Measurements from ENCODE around the gene NECTIN4.

NECTIN4 gene

GRCh38 chr1:161096530-161096929, 7.2 kb upstream of the NECTIN4 start:
- TF ChIP-seq, protein P1, sequence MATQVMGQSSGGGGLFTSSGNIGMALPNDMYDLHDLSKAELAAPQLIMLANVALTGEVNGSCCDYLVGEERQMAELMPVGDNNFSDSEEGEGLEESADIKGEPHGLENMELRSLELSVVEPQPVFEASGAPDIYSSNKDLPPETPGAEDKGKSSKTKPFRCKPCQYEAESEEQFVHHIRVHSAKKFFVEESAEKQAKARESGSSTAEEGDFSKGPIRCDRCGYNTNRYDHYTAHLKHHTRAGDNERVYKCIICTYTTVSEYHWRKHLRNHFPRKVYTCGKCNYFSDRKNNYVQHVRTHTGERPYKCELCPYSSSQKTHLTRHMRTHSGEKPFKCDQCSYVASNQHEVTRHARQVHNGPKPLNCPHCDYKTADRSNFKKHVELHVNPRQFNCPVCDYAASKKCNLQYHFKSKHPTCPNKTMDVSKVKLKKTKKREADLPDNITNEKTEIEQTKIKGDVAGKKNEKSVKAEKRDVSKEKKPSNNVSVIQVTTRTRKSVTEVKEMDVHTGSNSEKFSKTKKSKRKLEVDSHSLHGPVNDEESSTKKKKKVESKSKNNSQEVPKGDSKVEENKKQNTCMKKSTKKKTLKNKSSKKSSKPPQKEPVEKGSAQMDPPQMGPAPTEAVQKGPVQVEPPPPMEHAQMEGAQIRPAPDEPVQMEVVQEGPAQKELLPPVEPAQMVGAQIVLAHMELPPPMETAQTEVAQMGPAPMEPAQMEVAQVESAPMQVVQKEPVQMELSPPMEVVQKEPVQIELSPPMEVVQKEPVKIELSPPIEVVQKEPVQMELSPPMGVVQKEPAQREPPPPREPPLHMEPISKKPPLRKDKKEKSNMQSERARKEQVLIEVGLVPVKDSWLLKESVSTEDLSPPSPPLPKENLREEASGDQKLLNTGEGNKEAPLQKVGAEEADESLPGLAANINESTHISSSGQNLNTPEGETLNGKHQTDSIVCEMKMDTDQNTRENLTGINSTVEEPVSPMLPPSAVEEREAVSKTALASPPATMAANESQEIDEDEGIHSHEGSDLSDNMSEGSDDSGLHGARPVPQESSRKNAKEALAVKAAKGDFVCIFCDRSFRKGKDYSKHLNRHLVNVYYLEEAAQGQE (IDR thresholded peaks at IDR 0.05; ENCODE audit: low read depth) = no peak
- TF ChIP-seq MAX (IDR thresholded peaks at IDR 0.05) (no peak), FOXM1 (IDR thresholded peaks at IDR 0.05; ENCODE audit: borderline replicate concordance, low read depth) (no peak), TEAD4 (IDR thresholded peaks at IDR 0.05) (no peak), ZBTB7A (IDR thresholded peaks at IDR 0.05; ENCODE audit: low read depth) (no peak), EGR1 (IDR thresholded peaks at IDR 0.05) (no peak), CEBPB (IDR thresholded peaks at IDR 0.05) (no peak)

DNA sequence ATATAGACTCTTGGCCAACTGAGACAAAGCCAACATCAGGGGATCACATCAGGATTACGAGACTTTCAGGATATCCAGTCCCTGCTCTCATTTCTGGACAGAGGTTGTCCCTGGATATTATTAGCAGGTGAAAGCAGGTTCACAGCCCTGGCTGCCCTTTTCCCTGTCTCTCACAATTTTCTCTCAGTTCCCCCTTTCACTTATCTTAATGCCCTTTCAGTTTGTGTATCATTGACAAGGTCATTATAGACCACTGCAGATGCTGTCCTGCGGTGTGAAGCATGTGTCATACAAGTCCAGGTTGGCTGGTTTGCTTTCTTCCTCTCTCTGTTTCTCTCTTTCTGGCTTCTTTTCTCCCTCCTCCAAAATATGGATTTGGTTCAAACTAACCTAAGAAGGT, 6.7 kb upstream of the NECTIN4 start:
- TF ChIP-seq, protein P2, sequence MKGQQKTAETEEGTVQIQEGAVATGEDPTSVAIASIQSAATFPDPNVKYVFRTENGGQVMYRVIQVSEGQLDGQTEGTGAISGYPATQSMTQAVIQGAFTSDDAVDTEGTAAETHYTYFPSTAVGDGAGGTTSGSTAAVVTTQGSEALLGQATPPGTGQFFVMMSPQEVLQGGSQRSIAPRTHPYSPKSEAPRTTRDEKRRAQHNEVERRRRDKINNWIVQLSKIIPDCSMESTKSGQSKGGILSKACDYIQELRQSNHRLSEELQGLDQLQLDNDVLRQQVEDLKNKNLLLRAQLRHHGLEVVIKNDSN (IDR thresholded peaks at IDR 0.05) = no peak
- TF ChIP-seq CREB1 (IDR thresholded peaks at IDR 0.05; ENCODE audit: low read depth) (no peak), TAF1 (IDR thresholded peaks at IDR 0.05; ENCODE audit: low read depth) (no peak), CEBPB (IDR thresholded peaks at IDR 0.05) (no peak), YY1 (IDR thresholded peaks at IDR 0.05; ENCODE audit: low read depth) (no peak), TCF12 (IDR thresholded peaks at IDR 0.05; ENCODE audit: low read depth) (no peak), EP300 (IDR thresholded peaks at IDR 0.05; ENCODE audit: borderline replicate concordance) (no peak), TEAD4 (IDR thresholded peaks at IDR 0.05) (no peak), FOXM1 (IDR thresholded peaks at IDR 0.05; ENCODE audit: borderline replicate concordance, low read depth) (no peak), ZBTB7A (IDR thresholded peaks at IDR 0.05; ENCODE audit: low read depth) (no peak), MAX (IDR thresholded peaks at IDR 0.05) (no peak), NFIC (IDR thresholded peaks at IDR 0.05) (no peak), EGR1 (IDR thresholded peaks at IDR 0.05) (no peak)

GRCh38 chr1:161095230-161095629, 5.9 kb upstream of the NECTIN4 start:
- TF ChIP-seq, protein P2 (IDR thresholded peaks at IDR 0.05) = no peak
- no peak for TF ChIP-seq CREB1 (IDR thresholded peaks at IDR 0.05; ENCODE audit: low read depth)
- TF ChIP-seq, protein P1 (IDR thresholded peaks at IDR 0.05; ENCODE audit: low read depth) = no peak
- TF ChIP-seq FOXM1 (IDR thresholded peaks at IDR 0.05; ENCODE audit: borderline replicate concordance, low read depth) = no peak
- no peak for TF ChIP-seq YY1 (IDR thresholded peaks at IDR 0.05; ENCODE audit: low read depth)
- no peak for TF ChIP-seq MAX (IDR thresholded peaks at IDR 0.05)
- TF ChIP-seq RAD21 (IDR thresholded peaks at IDR 0.05; ENCODE audit: low read depth) = no peak
- TF ChIP-seq TCF12 (IDR thresholded peaks at IDR 0.05; ENCODE audit: low read depth) = no peak
- TF ChIP-seq EP300 (IDR thresholded peaks at IDR 0.05; ENCODE audit: borderline replicate concordance) = no peak
- no peak for TF ChIP-seq ZBTB7A (IDR thresholded peaks at IDR 0.05; ENCODE audit: low read depth)
- TF ChIP-seq TEAD4 (IDR thresholded peaks at IDR 0.05) = no peak
- no peak for TF ChIP-seq EGR1 (IDR thresholded peaks at IDR 0.05)
- no peak for TF ChIP-seq NFIC (IDR thresholded peaks at IDR 0.05)
- no peak for TF ChIP-seq TAF1 (IDR thresholded peaks at IDR 0.05; ENCODE audit: low read depth)
- TF ChIP-seq CEBPB (IDR thresholded peaks at IDR 0.05) = no peak

- TF ChIP-seq MAX (IDR thresholded peaks at IDR 0.05) = no peak
Measured at GRCh38 chr1:161094481-161094880, 5.1 kb upstream of the NECTIN4 start.

GRCh38 chr1:161092621-161093028, 3.3 kb upstream of the NECTIN4 start:
- TF ChIP-seq MAX (IDR thresholded peaks at IDR 0.05) (no peak), NFIC (IDR thresholded peaks at IDR 0.05) (no peak)

DNA sequence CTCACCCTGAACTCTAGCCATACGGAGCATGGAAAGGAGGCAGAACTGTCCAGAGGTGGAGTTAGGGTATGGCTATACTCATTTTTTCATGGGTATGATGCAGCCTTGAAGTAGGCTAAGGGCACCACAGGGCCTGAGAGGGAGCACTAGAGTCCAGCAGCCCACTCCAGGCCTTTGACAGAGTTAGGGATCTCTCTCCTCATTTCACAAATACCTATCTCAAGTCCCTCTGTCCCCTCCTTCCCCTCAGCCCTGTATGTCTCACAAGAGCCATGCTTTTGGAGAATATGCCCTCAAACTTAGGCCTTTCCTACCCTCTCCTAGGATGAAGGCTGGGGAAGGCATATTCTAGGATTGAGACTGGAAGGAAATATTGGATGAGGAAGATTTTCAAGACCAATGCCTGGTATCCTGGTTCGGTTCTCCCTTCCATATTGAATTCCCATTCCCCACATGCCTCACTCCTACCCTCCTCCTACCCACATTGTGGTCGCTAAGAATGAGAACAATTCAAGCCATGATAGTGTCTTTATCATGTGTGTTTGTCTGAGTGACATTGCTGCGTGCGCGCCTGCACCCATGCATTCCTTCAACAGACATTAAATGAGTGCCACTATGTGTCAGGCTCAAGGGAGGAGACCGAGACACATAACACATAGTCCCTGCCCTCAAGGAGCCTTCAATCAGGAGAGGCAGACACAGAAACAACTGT, 2.6 kb upstream of the NECTIN4 start:
- TF ChIP-seq EP300 (IDR thresholded peaks at IDR 0.05; ENCODE audit: borderline replicate concordance) (no peak), YY1 (IDR thresholded peaks at IDR 0.05; ENCODE audit: low read depth) (no peak), TAF1 (IDR thresholded peaks at IDR 0.05; ENCODE audit: low read depth) (no peak), MAX (IDR thresholded peaks at IDR 0.05) (no peak), CEBPB (IDR thresholded peaks at IDR 0.05) (no peak), RAD21 (IDR thresholded peaks at IDR 0.05; ENCODE audit: low read depth) (no peak)
